HepG2 (cell line): ENCODE results near the gene BCAS3. TPM values are rescaled to one million over a fixed set of nuclear protein-coding genes. Genes with fewer than 3 reads are reported as not detected.

Experiments used
- ADNP ChIP-seq: sonication (generic); formaldehyde crosslinking; IDR thresholded peaks from 2 replicates; pipeline ENCODE4 v1.4.0; 2020; ENCODE audit warnings: missing genetic modification reagents
- CHD4 ChIP-seq: fragments of 200-600 bp; sonication (generic); IDR thresholded peaks from 2 replicates; pipeline ENCODE4 v1.7.0; 2017; ENCODE audit warnings: mild to moderate bottlenecking, low read length, borderline replicate concordance
- ELF3 ChIP-seq: IDR thresholded peaks from 2 replicates; pipeline ENCODE4 v1.6.1; 2016; ENCODE audit warnings: missing genetic modification reagents, missing compliant biosample characterization
- FOXP1 ChIP-seq, 2 experiments: fragments of 450-650 bp in 1 of 2; IDR thresholded peaks; 2 replicates each; pipeline ENCODE4 v1.6.1; 2017 to 2018; ENCODE audit warnings: antibody characterized with exemption in 1 of 2
- HMGA1 ChIP-seq: sonication (generic); formaldehyde crosslinking; conservative IDR thresholded peaks from 2 replicates; pipeline ENCODE4 v1.4.0; 2020; ENCODE audit warnings: missing genetic modification reagents
- LBX2 ChIP-seq: sonication (generic); formaldehyde crosslinking; IDR thresholded peaks from 2 replicates; pipeline ENCODE4 v1.5.0; 2020; ENCODE audit warnings: missing genetic modification reagents, mild to moderate bottlenecking, borderline replicate concordance
- NFKBIZ ChIP-seq: IDR thresholded peaks from 2 replicates; pipeline ENCODE4 v1.6.1; 2018; ENCODE audit warnings: missing genetic modification reagents, missing compliant biosample characterization
- NFYB ChIP-seq: sonication (generic); formaldehyde crosslinking; IDR thresholded peaks from 2 replicates; pipeline ENCODE4 v1.4.0; 2020; ENCODE audit warnings: missing genetic modification reagents
- NR1H2 ChIP-seq: sonication (generic); formaldehyde crosslinking; IDR thresholded peaks from 2 replicates; pipeline ENCODE4 v1.8.1; 2022; ENCODE audit warnings: low read depth, missing genetic modification reagents, borderline replicate concordance
- NR2F1 ChIP-seq, 2 experiments: fragments of 450-650 bp in 1 of 2; formaldehyde crosslinking in 1 of 2; IDR thresholded peaks; 2 replicates each; pipeline versions ENCODE4 v1.5.0 to v1.6.1; 2016 to 2020; ENCODE audit warnings: mild to moderate bottlenecking in 1 of 2, missing compliant biosample characterization in 1 of 2, missing genetic modification reagents in 1 of 2, moderate library complexity in 1 of 2
- NRL ChIP-seq: sonication (generic); formaldehyde crosslinking; IDR thresholded peaks from 2 replicates; pipeline ENCODE4 v1.5.0; 2020; ENCODE audit warnings: missing genetic modification reagents, mild to moderate bottlenecking, moderate library complexity, borderline replicate concordance
- POGZ ChIP-seq: sonication (generic); formaldehyde crosslinking; IDR thresholded peaks from 2 replicates; pipeline ENCODE4 v1.4.0; 2020; ENCODE audit warnings: mild to moderate bottlenecking, missing genetic modification reagents
- RXRA ChIP-seq: sonication (generic); formaldehyde crosslinking; IDR thresholded peaks from 2 replicates; pipeline ENCODE4 v1.5.1; 2020; ENCODE audit warnings: missing genetic modification reagents
- SPEN ChIP-seq: sonication (generic); formaldehyde crosslinking; IDR thresholded peaks from 2 replicates; pipeline ENCODE4 v1.5.1; 2020; ENCODE audit warnings: low read depth, mild to moderate bottlenecking, missing genetic modification reagents
- SRSF9 ChIP-seq: fragments of 200-400 bp; formaldehyde crosslinking; IDR thresholded peaks from 2 replicates; pipeline ENCODE4 v1.6.1; 2018; ENCODE audit warnings: borderline replicate concordance, mild to moderate bottlenecking, low read depth, low read length; ENCODE audit not compliant: insufficient read depth, poor library complexity, severe bottlenecking
- ZBTB1 ChIP-seq: sonication (generic); formaldehyde crosslinking; IDR thresholded peaks from 2 replicates; pipeline ENCODE4 v1.4.0; 2020; ENCODE audit warnings: missing genetic modification reagents, borderline replicate concordance
- ZFP62 ChIP-seq: sonication (generic); formaldehyde crosslinking; IDR thresholded peaks from 2 replicates; pipeline ENCODE4 v1.4.0; 2020; ENCODE audit warnings: missing genetic modification reagents
- ZFYVE20 ChIP-seq: sonication (generic); formaldehyde crosslinking; IDR thresholded peaks from 2 replicates; pipeline ENCODE4 v1.8.0; 2023; ENCODE audit warnings: low read depth, mild to moderate bottlenecking, moderate library complexity, missing genetic modification reagents, borderline replicate concordance
- ZNF235 ChIP-seq: sonication (generic); formaldehyde crosslinking; IDR thresholded peaks from 2 replicates; pipeline ENCODE4 v1.8.1; 2023; ENCODE audit warnings: mild to moderate bottlenecking, missing genetic modification reagents, borderline replicate concordance
- ZNF3 ChIP-seq: IDR thresholded peaks from 2 replicates; pipeline ENCODE4 v1.7.0; 2017; ENCODE audit warnings: inconsistent platforms
- ZNF510 ChIP-seq: sonication (generic); formaldehyde crosslinking; IDR thresholded peaks from 2 replicates; pipeline ENCODE4 v1.4.0; 2020; ENCODE audit warnings: low read depth, mild to moderate bottlenecking, missing genetic modification reagents
- ZNF616 ChIP-seq: sonication (generic); formaldehyde crosslinking; IDR thresholded peaks from 2 replicates; pipeline ENCODE4 v1.5.0; 2020; ENCODE audit warnings: low read depth, mild to moderate bottlenecking, missing genetic modification reagents
- ZNF780A ChIP-seq: sonication (generic); formaldehyde crosslinking; IDR thresholded peaks from 2 replicates; pipeline ENCODE4 v1.8.0; 2022; ENCODE audit warnings: mild to moderate bottlenecking, missing genetic modification reagents, moderate library complexity
- polyA plus RNA-seq, 8 experiments: library from polyadenylated mRNA; depleted of rRNA in 3 of 8; stranded (reverse) in 7 of 8; unstranded in 1 of 8; fragments of >200 nt; fragmentation: Illumina TruSeq in 4 of 8; extraction: Trizol in 4 of 8; gene quantifications; 2 replicates each; pipeline versions ENCODE4 v1.2.1 to v1.2.3, GENCODE V29; 2011 to 2016; ENCODE audit warnings: low read depth in 4 of 8, missing spikeins in 1 of 8, mixed read lengths in 1 of 8; ENCODE audit not compliant: insufficient read depth in 1 of 8
- total RNA-seq, 5 experiments: library from RNA; depleted of rRNA; stranded (reverse); fragments of >200 nt; fragmentation: Illumina TruSeq; extraction: Trizol; gene quantifications; 2 replicates each; pipeline ENCODE4 v1.2.3, GENCODE V29; 2016; ENCODE audit warnings: low read depth in 1 of 5
- TF ChIP-seq, protein P1 (sequence below): sonication (generic); formaldehyde crosslinking; IDR thresholded peaks from 2 replicates; pipeline ENCODE4 v1.4.0; 2020; ENCODE audit warnings: missing genetic modification reagents, borderline replicate concordance
- TF ChIP-seq, protein P2 (sequence below): sonication (generic); formaldehyde crosslinking; IDR thresholded peaks from 2 replicates; pipeline ENCODE4 v1.4.0; 2020; ENCODE audit warnings: mild to moderate bottlenecking, low read depth, missing genetic modification reagents

Gene BCAS3
- total and polyA plus RNA-seq, 2 of the 13 experiments (the other 11 are each of a cell fraction or from before 2014, with no cell fraction given) = 10.7 to 11.2 TPM

DNA sequence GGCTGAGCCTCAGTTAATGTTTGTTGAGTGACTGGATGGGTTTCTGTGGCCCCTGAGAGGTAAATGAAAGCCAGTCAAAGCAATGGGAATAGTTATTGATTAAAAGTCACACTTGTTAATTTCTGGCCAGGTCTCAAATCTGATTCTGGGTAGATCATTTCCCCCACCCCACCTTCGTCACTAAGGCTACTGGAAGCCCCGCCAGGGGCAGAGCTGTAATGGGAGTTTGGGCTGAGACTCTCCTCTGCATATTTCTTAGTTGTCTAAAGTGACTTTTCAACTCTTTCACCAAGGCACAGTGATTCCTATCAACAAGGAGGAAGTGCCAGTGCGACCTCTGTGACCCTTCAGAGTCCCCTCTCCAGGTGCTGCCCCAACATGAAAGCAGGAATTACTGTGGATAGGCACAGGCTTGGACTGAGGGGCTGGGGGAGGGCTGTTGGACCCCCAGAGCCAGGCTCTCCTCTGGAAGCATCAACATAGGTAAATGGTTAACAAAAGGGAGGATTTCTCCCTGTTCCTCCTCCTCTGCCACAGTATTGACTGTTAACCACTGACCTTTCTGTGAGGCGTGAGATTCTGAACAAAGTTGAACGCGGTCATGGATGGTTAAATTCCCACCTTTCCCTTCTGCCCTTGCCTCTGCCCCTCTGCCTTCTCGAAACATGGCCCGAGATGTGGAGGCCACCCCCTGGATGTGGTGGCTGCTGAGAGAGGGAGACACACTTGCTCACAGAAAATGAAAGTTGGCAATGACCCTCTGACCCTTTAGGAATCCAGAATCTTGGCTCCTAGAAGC is 701.2 kb downstream of the BCAS3 start (continued):
- TF ChIP-seq, protein P1, sequence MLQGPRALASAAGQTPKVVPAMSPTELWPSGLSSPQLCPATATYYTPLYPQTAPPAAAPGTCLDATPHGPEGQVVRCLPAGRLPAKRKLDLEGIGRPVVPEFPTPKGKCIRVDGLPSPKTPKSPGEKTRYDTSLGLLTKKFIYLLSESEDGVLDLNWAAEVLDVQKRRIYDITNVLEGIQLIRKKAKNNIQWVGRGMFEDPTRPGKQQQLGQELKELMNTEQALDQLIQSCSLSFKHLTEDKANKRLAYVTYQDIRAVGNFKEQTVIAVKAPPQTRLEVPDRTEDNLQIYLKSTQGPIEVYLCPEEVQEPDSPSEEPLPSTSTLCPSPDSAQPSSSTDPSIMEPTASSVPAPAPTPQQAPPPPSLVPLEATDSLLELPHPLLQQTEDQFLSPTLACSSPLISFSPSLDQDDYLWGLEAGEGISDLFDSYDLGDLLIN = no peak
- TF ChIP-seq NFKBIZ (CRISPR knock-in tag) (no peak), HMGA1 (CRISPR knock-in tag) (no peak), ZNF3 (CRISPR knock-in tag) (peak; percentile 85; the same call in 1 of the 2 replicates), NR2F1 (CRISPR knock-in tag; IDR thresholded peaks at IDR 0.05) (peak; percentile 18 to 35; a peak in 1 of 4 replicates), FOXP1 (IDR thresholded peaks at IDR 0.05) (no peak), FOXP1 (CRISPR knock-in tag; IDR thresholded peaks at IDR 0.05) (no peak), NRL (CRISPR knock-in tag) (no peak), ZNF780A (CRISPR knock-in tag) (no peak), ELF3 (CRISPR knock-in tag) (no peak), LBX2 (CRISPR knock-in tag) (no peak), NR1H2 (no peak), ZBTB1 (CRISPR knock-in tag) (no peak), ZFP62 (CRISPR knock-in tag) (no peak), ADNP (CRISPR knock-in tag) (no peak), POGZ (CRISPR knock-in tag) (0 out of 2 replicates have a peak, but pooled peaks have one; percentile 57), ZNF616 (CRISPR knock-in tag) (no peak), ZNF510 (CRISPR knock-in tag) (no peak), SPEN (CRISPR knock-in tag) (peak; percentile 19; the same call in 1 of the 2 replicates), NFYB (CRISPR knock-in tag) (no peak), RXRA (CRISPR knock-in tag) (no peak), ZFYVE20 (CRISPR knock-in tag) (no peak), ZNF235 (CRISPR knock-in tag) (no peak), SRSF9 (no peak), CHD4 (peak; percentile 76; the same call in 1 of the 2 replicates)
- TF ChIP-seq, protein P2, sequence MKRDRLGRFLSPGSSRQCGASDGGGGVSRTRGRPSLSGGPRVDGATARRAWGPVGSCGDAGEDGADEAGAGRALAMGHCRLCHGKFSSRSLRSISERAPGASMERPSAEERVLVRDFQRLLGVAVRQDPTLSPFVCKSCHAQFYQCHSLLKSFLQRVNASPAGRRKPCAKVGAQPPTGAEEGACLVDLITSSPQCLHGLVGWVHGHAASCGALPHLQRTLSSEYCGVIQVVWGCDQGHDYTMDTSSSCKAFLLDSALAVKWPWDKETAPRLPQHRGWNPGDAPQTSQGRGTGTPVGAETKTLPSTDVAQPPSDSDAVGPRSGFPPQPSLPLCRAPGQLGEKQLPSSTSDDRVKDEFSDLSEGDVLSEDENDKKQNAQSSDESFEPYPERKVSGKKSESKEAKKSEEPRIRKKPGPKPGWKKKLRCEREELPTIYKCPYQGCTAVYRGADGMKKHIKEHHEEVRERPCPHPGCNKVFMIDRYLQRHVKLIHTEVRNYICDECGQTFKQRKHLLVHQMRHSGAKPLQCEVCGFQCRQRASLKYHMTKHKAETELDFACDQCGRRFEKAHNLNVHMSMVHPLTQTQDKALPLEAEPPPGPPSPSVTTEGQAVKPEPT (CRISPR knock-in tag) = no peak
